Measurements from ENCODE around the gene STK38.

STK38 gene

DNA sequence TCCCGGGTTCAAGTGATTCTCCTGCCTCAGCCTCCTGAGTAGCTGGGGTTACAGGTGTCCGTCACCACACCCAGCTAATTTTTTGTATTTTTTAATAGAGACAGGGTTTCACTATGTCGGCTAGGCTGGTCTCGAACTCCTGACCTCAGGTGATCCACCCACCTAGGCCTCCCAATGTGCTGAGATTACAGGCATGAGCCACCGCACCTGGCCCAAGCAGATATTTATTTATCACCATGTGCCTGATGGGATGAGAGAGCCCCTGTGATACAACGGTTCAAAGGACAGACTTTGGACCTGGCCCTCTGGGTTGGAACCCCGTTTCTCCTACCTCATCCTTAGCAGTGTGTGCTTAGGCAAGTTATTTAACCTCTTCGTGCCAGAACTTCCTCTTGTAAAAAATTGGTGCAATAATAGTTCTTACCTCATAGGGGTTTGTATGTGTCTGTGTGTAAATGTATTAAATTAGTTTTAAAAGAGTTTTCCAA lies 19.2 kb upstream of the STK38 start:
- no peaks in the 10 kb centered on the region for H3K79me2 ChIP-seq
- H3K4me1 ChIP-seq: no peaks in the 10 kb centered on the region
- no peak overlapping the region for H3K4me3 ChIP-seq (ENCODE audit: low read depth, low read length)
- H2AFZ ChIP-seq: no peak overlapping the region
- no peak overlapping the region for H3K9ac ChIP-seq
- H3K4me2 ChIP-seq (ENCODE audit: low read length): no peak overlapping the region
- TF ChIP-seq, protein P1, sequence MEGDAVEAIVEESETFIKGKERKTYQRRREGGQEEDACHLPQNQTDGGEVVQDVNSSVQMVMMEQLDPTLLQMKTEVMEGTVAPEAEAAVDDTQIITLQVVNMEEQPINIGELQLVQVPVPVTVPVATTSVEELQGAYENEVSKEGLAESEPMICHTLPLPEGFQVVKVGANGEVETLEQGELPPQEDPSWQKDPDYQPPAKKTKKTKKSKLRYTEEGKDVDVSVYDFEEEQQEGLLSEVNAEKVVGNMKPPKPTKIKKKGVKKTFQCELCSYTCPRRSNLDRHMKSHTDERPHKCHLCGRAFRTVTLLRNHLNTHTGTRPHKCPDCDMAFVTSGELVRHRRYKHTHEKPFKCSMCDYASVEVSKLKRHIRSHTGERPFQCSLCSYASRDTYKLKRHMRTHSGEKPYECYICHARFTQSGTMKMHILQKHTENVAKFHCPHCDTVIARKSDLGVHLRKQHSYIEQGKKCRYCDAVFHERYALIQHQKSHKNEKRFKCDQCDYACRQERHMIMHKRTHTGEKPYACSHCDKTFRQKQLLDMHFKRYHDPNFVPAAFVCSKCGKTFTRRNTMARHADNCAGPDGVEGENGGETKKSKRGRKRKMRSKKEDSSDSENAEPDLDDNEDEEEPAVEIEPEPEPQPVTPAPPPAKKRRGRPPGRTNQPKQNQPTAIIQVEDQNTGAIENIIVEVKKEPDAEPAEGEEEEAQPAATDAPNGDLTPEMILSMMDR (IDR thresholded peaks at IDR 0.05): no peak
- no peak overlapping the region for H3K27ac ChIP-seq
- H3K27me3 ChIP-seq (ENCODE audit: control insufficient read depth, insufficient read depth, low read length): no peaks in the 10 kb centered on the region
- no peaks in the 10 kb centered on the region for H3K36me3 ChIP-seq (ENCODE audit: control insufficient read depth, insufficient read depth, low read length)
- no peaks in the 10 kb centered on the region for H3K9me3 ChIP-seq (ENCODE audit: control insufficient read depth, low read length)

DNA sequence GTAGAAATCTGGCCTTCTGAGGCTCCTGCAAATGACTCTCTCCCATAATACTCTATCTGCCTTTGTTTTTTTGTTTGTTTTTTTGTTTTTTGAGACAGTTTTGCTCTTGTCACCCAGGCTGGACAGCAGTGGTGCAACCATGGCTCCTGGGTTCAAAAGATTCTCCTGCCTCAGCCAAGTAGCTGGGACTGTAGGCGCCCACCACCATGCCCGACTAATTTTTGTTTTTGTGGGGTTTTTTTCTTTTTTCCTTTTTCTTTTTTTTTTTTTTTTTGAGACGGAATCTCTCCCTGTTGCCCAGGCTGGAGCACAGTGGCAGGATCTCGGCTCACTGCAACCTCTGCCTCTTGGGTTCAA lies 16.6 kb upstream of the STK38 start:
- H3K79me2 ChIP-seq: no peaks in the 10 kb centered on the region
- no peaks in the 10 kb centered on the region for H3K27me3 ChIP-seq (ENCODE audit: control insufficient read depth, insufficient read depth, low read length)
- no peaks in the 10 kb centered on the region for H3K36me3 ChIP-seq (ENCODE audit: control insufficient read depth, insufficient read depth, low read length)

DNA sequence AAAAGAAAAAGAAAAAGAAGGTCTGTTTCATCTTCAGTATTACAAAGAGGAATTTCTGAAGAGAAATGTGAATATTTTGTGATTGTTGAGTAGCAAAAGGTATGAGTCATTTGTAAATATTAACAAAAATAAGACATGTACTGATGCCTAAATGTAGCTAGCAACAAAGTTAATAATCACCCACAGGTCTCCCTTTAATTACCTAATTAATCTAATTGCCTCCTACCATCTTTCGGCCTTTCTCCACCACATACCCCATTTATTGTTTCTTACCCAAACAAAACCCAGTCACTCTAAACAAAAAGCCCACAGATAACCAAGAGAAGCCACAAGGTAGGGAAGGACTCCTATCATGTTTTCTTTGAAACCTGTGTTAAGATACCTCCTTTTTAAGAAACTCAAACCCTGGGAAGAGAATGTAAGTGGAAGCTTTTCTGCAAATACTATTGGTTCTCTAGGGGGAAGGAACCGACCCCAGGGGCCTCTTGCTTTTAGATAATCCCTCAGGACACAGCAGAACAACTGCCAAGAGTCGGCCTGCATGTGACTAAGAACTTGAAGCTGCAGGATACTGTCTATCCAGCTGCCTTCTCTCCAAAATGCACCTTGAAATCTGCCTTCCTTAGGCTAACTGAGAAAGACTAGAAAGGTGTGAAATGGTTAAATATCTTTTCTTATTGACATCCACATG lies 16.1 kb upstream of the STK38 start:
- H3K79me2 ChIP-seq: no peaks in the 10 kb centered on the region
- no peaks in the 10 kb centered on the region for H3K9me3 ChIP-seq (ENCODE audit: control insufficient read depth, low read length)
- H3K27me3 ChIP-seq (ENCODE audit: control insufficient read depth, insufficient read depth, low read length): no peaks in the 10 kb centered on the region
- no peak overlapping the region for H3K4me3 ChIP-seq (ENCODE audit: low read depth, low read length)
- H3K27ac ChIP-seq: no peak overlapping the region
- no peaks in the 10 kb centered on the region for H3K36me3 ChIP-seq (ENCODE audit: control insufficient read depth, insufficient read depth, low read length)
- TF ChIP-seq, protein P1 (IDR thresholded peaks at IDR 0.05): no peak
- H2AFZ ChIP-seq: no peak overlapping the region
- H3K4me2 ChIP-seq (ENCODE audit: low read length): no peak overlapping the region
- H3K9ac ChIP-seq: no peak overlapping the region
- H3K4me1 ChIP-seq: no peaks in the 10 kb centered on the region

More for the DNA sequence above, 16.6 kb upstream of the STK38 start:
- Histone ChIP-seq H3K9me3 (ENCODE audit: control insufficient read depth, low read length) (no peaks in the 10 kb centered on the region), H3K4me3 (ENCODE audit: low read depth, low read length) (no peak overlapping the region), H3K27ac (no peak overlapping the region), H3K4me2 (ENCODE audit: low read length) (no peak overlapping the region), H3K4me1 (no peaks in the 10 kb centered on the region), H3K9ac (no peak overlapping the region), H2AFZ (no peak overlapping the region)
- TF ChIP-seq, protein P1 (IDR thresholded peaks at IDR 0.05): no peak

DNA sequence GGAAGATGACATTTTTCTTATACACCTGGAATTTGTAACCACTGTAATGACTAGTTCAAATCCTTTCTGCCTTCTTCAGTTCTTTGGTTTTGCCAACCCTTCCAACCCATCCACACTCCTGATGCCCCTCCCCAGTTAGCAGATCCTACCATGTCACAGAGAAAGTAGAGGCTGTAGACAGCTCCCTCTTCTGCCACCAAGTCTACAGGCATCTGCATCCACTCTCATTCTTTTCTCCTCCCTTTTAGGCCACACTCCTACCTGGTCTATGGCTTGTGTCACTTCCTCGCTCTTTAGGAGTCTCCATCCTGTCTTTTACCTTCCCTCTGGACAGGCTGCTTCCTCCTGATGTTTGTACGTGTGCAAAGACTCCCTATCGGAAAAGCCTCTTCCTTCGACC lies 13.5 kb upstream of the STK38 start:
- no peaks in the 10 kb centered on the region for H3K36me3 ChIP-seq (ENCODE audit: control insufficient read depth, insufficient read depth, low read length)
- H3K4me2 ChIP-seq (ENCODE audit: low read length): no peak overlapping the region
- H3K79me2 ChIP-seq: no peaks in the 10 kb centered on the region
- H2AFZ ChIP-seq: no peak overlapping the region
- H3K9me3 ChIP-seq (ENCODE audit: control insufficient read depth, low read length): no peaks in the 10 kb centered on the region
- H3K4me3 ChIP-seq (ENCODE audit: low read depth, low read length): no peak overlapping the region
- no peak overlapping the region for H3K27ac ChIP-seq
- TF ChIP-seq, protein P1 (IDR thresholded peaks at IDR 0.05): no peak
- H3K9ac ChIP-seq: no peak overlapping the region
- no peaks in the 10 kb centered on the region for H3K27me3 ChIP-seq (ENCODE audit: control insufficient read depth, insufficient read depth, low read length)
- H3K4me1 ChIP-seq: no peaks in the 10 kb centered on the region

Data from parathyroid adenoma (tissue), 2 donors.